ACHN (cell line): Measurements from ENCODE around the gene LNX1.

Experiments used
- DNase-seq: peaks from one replicate; pipeline ENCODE4 v3.0.0-alpha.2; 2015
- in situ Hi-C: cut with HindIII; loops from 2 replicates; pipeline ENCODE4 v1.10.0; 2017; ENCODE audit warnings: low sequenced_read_pairs, low pct_ligation_motif_present, low pct_unique_long_range_greater_than_20kb

LNX1 gene

DNA sequence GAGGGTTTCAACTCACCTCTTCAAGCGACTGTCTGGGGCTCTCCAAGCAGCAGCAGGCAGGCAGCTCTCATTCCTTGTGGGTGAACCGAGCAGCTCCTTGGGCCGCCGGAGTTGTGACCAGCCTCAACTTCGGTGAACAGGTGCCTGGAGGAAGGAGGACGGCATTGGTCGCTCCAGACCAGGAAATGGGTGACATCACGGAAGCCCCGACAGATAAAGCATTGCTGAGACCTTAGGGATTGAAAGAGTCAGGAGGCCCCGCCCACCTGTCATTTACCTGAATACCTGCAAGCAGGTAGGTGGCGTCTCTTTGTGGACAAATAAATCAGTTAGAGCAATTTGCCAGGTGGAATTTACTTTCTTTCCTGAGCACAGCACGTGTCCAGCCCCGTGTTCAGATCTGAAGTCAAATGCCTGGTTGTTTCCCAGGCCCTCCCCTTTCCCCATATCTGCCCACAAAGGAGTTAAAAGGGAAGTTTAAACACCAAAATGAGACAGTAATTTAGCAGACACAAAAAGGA, at the start of gene LNX1:
LNX1 (minus strand) TSS at position 115 of the 521 bp plus-strand sequence. CDS start 17,484 bp downstream, outside the sequence.
- in situ Hi-C loops = no loop called here
- no peak for DNase-seq

DNA sequence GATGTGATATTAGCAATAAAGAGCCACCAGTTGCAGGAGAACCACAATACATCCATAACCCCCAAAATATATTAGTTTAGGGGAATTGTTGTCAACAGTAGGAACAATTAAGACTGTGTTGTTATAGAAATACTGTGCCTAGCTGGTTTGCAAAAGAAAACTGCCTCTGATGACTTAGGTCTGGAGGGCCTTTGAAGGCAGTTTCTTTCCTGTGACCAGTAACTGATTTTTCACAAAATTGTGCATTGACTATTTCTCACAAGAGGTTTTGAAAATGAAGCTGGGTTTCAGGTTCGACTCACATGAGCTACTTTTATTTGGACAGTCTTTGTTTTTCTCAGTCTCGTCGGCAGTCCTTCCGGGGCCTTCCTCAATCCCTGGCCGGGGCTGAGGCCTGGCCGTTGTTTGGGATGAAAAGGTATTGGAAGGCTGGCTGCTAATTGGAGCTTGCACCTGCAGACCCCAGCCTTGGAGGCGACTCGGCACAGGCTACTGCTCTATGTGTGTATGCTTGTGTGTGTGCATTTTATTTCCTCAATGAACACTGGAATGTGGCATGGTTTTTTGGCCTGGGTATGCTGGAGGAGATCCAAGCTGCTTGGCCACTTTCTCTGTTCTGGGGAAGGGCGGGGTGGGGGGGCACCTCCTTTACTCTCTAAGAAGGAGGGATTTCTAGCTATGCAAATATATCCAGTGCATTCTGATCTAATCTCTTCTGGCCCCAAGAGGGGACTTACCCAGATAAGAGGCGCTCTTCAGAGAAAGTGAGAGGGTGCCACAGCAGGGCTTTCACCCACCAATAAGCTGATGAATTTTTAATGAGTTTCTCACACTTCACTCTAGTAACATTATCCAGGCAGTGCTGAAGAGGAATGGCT, 49.5 kb upstream of the LNX1 start:
- no peak for DNase-seq
- in situ Hi-C loops = no loop called here

DNA sequence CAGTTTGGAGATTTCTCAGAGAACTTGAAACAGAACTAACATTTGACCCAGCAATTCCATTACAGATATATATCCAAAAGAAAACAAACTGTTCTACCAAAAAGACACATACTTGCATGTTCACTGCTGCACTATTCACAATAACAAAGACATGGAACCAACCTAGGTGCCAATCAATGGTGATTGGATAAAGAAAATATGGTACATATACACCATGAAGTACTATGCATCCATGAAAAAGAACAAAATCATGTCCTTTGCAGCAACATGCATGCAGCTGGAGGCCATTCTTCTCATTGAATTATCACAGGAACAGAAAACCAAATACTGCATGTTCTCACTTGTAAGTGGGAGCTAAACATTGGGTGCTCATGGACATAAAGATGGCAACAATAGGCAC, 47.6 kb upstream of the LNX1 start:
- no peak for DNase-seq
- in situ Hi-C loops = no loop called here

DNA sequence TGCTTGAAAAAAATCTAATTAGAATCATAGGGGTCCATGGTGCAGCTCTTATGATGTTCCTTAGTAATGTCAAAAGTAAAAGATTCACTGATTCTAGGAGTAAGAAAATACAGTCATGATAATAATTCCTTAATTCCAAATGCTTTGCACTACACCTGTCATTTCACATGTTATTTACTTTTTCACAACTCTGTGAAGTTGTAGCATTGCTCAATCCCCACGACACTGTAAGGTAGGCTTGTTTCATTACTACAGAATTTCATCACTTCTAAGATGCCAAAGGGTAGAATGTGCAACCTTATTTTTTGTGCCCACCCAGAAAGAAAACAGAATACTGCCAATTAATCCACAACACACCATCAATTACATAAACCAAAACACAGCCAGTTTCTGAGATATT, 46.1 kb upstream of the LNX1 start:
- DNase-seq = no peak
- in situ Hi-C loops = no loop called here

DNA sequence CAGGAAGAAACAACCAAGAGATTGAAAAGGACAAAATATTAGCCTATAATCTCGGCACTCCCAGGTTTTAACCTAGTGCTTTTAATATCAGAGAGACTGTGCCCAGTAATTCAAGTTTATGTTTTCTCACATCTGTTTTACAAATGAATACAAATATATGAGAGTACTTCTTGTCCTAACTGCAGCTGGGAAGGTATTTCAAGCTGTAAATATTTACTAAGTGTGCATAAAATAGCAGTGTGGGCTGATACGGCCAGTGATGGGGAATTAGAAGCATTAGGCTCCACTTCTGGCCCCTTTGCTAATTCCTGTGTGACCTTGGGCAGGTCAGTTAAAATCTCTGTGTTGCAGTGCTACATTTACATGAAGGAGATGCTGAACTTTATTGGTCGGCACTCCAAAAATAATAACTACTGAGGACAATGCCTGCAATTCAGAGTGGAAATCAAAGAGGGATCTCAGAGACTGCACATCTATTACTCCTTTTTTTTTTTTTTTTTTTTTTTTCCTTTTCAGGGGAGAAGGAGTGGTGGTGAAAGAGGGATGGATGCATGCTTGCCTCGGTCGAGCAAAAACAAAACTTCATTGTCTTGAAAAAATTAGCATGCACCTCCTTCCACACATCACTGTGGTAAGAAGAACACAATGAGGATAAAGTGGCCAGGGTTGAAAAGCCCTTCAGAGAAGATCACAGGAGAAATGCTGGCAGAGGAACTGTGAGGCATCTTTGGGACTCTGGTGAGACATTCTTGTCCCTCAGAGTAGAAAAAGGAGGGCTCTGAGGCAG, 44.6 kb upstream of the LNX1 start:
- no peak for DNase-seq
- in situ Hi-C loops = no loop called here

DNA sequence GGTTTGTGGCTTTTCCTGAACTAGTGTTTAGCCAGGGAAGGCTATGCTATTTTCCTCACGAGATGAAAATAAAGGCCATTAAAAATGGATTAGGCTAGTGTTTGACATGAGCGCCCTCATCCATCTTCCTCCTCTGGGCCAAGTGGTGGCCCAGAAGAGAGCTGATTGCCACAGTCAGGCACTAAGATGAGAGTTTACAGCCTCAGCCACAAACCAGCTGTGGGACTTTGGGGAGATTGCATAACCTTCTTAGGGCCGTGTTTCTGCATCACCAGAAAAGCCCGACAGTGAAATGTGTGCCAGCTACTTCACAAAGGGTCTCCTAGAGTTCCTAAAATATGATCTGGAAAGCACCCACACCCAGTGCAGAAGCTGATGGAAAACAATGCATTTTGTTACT, 42.3 kb upstream of the LNX1 start:
- in situ Hi-C loops = no loop called here

DNA sequence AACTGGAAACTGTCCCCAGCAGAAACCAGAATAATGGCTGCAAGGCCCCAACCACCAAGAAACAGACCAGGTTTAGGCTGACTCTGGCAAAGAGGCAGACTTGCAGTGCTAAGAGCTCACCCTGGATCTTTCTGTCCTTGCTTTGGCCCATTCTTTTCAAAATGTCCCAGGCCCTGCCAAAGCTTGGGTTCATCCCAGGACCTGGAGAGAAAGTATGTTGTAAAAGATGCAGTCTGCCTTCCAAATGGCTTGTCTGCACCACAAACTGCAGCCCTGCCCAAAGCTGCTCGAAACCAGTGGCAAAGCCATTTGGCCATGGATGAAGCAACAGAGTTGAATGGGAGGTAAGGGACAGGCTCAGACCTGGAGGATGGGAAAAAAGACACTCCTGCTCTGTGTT, 38.0 kb upstream of the LNX1 start:
- DNase-seq = no peak
- in situ Hi-C loops = no loop called here

More for the DNA sequence above, 42.3 kb upstream of the LNX1 start:
- no peak for DNase-seq

DNA sequence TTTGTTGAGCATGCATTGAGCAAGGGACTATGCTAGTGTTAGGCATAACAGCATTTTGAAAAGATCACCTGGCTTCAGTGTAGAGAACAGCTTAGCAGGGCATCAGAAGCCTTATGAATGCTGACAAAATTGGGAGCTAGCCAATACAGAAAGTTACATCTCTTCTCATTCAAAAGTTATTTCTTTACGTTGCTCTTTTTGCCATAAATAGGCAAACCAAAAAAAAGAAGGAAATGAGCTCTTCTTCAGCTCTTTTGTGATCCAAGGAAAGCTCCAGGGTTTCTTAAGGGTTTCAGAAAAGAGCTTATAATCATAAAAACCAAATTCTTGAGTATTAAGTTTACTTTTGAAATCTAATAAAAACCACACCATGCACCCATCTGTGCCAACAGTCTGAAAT, 35.2 kb upstream of the LNX1 start:
- in situ Hi-C loops = no loop called here
- no peak for DNase-seq

DNA sequence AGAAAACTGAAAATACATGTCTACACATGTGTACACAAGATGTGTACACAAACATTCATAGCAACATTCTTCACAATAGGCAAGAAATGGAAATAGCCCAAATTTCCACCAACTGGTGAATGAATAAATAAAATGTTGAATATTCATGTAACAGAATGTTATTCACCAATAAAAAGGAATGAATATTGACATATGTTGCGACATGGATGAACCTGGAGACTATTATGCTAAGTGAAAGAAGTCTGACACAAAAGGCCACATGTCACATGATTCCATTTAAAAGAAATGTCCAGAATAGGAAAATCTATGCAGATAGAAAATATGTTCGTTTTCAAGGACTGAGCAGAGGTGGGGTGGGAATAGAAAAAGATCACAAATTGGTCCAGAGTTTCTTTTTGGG, 34.6 kb upstream of the LNX1 start:
- in situ Hi-C loops = no loop called here
- DNase-seq = no peak

DNA sequence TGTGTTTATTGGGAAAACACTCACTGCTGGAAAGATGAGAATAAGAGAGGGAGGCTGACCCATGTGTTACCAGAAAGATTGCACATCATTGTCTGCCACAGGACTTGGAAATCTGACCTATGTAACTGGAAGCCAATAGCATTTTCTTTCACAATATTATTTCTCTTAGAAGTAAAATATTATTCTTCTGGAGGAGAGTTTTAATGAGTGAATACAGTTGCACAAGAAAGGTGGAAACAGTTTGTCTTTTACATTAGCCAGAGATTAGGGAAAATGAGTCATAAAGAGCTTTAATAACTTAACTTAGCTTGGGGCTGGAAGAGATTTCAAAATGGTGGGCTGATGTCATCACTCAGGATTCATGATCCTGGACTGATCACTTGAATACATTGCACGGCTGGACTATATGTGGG, 31.5 kb upstream of the LNX1 start:
- DNase-seq = no peak
- in situ Hi-C loops = no loop called here

DNA sequence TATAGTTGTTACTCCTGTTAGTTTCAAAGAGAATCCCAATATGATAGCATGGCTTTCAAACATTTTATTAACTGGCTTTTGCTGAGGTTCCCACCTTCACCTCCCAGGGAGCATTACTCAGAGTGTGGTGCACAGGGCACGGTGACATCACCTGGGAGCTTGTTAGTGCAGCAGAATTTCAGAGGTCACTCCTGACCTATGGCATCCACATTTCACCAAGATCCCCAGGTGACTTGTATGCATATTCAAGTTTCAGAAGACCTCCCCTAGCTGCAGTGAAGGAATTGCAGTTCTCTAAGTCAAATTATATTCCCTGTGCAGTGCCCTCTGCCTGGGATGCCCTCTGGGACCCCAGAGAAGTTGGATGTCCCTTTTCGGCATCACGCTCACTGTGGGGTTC, 29.7 kb upstream of the LNX1 start:
- peak; percentile 1 for DNase-seq
- in situ Hi-C loops = no loop called here

DNA sequence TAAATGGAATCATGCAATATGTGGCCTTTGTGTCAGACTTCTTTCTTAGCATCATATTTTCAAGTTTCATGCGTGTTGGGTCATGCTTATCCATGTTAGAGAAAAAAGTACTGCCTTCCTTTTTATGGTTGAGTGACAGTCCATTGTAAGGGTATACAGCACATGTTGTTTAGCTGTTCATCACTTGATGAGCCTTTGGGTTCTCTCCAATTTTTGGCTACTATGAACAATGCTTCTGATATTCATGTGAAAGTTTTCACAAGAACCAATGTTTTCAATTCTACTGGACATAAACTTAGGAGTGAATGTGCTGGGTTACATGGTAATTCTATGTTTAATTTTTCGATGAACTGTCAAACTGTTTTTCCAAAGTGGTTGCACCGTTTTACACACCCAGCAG, 28.1 kb upstream of the LNX1 start:
- no peak for DNase-seq
- in situ Hi-C loops = no loop called here

DNA sequence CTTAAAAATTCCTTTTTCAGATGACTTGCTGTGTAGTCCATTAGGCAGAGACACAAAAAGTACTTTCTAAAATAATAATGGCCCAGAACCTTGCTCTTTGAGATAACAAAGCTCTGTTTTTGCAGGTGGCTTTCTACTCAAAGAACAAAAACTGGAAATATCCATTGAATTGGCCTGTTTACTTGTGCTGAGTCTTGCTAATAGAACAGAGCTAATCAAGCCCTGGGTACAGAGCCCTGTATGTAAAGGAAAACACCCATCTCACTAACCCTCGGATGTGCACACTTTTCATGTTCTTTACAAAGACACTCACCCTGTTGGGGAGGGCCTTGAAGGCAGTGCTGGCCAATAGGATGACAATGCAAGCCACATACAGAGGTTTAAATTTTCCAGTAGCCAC, 27.0 kb upstream of the LNX1 start:
- in situ Hi-C loops = no loop called here

DNA sequence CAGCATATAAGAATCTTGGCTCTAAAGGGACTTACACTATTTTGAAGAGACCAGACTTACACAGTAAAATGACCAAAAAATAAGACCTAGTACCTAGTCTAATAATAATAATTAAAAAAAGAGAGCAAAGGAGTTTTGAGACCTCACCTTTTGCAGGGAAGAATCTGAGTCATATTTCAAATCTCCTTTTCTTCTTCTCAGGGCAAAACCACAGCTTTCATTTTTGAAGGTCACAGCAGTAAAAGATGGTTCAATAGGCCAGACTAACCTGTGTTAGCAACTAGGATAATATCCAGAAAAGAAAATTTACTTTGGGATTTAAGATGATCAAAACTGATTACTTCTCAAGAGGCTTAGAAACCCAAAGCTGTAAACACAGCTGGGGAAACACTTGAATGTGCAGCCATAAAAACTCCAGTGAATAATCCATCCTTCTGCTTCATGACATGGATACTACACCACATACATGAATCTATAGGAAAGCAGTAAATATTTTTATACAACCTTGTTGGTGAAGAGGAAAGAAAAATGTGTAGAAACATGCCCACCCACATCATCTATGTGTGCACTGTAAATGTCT, 25.9 kb upstream of the LNX1 start:
- in situ Hi-C loops = no loop called here
- no peak for DNase-seq

More for the DNA sequence above, 27.0 kb upstream of the LNX1 start:
- DNase-seq = no peak

DNA sequence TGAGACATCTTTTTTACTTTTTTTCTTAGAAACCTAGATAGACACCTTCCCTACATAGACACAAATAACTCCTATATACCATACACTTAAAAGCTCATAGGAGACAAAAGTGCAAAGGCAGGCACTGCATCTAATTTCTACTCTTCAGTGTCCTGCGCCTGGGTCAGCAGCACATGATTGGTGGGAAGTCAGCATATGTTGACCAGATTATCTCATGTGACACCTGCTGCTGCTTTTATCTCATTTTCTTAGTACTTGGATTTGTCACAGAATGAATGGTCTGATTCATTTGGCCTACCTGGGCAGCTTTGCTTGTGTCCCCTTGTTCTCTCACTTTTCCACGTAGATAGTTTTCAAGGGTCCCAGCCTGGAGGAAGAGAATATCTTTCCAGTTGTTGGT, 24.9 kb upstream of the LNX1 start:
- DNase-seq = no peak
- in situ Hi-C loops = no loop called here

DNA sequence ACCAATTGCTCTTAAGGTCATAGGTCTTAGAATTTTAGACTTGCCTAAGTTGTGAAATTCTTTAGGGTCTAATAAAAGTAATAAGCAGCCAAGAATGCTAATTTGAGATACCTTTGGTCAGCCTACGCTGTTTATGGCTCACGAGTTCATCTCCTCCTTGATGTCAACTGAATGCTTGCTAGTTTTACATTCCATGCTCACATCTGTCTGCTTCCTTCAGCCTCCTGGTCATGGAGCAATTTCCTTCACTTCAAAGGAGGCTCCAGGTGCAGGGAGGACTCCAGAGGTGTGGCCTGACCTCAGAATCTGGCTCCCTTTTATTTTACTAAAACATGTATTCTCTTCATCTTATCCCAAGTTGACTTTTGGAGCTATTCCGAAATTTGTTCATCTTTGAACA, 23.3 kb upstream of the LNX1 start:
- in situ Hi-C loops = no loop called here
- DNase-seq = no peak

DNA sequence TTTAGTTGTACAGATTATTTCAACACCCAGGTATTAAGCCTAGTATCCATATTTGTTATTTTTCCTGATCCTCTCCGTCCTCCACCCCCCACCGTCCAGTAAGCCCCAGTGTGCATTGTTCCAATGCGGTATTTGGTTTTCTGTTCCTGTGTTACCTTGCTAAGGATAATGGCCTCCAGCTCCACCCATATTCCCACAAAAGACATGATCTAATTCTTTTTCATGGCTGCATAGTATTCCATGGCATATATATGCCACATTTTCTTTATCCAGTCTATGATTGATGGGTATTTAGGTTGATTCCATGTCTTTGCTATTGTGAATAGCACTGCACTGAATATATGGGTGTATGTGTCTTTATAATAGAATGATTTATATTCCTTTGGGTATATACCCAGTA, 22.1 kb upstream of the LNX1 start:
- in situ Hi-C loops = no loop called here
- DNase-seq = no peak

DNA sequence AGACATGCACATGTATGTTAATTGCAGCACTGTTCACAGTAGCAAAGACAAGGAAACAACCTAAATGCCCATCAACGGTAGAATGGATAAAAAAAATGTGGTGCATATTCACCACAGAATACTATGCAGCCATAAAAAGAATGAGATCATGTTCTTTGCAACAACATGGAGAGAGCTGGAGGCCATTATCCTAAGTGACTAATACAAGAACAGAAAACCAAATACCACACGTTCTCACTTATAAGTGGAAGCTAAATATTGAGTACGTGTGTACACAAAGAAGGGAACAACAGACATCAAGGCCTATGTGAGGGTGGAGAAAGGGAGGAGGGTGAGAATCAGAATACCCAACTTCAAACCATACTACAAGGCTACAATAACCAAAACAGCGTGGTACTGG, 17.4 kb upstream of the LNX1 start:
- DNase-seq = no peak
- in situ Hi-C loops = no loop called here

DNA sequence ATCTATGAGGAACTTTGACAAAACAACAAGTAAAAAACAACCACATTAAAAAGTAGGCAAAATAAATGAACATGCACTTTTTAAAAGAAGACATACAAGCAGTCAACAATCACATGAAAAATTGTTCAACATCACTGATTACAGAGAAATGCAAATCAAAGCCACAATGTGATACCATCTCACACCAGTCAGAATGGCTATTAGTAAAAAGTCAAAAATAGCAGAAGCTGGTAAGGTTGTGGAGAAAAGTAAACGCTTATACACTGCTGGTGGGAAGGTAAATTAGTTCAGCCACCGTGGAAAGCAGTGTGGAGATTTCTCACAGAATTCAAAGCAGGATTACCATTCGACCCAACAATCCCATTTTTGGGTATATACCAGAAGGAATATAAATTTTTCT, 17.0 kb upstream of the LNX1 start:
- no peak for DNase-seq
- in situ Hi-C loops = no loop called here
